PC-3 (cell line): ENCODE measurements around the gene OLFM2.

Experiments
- CTCF ChIP-seq: fragments of 300-600 bp; sonication (generic); conservative IDR thresholded peaks from 2 replicates; pipeline ENCODE4 v1.5.1; 2017; ENCODE audit warnings: antibody characterized with exemption, low read depth, mild to moderate bottlenecking, low read length
- EZH2 ChIP-seq: fragments of 300-600 bp; sonication (generic); IDR thresholded peaks from one replicate; pipeline ENCODE4 v1.6.1; 2017; ENCODE audit warnings: antibody characterized with exemption, mild to moderate bottlenecking, low read length; ENCODE audit not compliant: unreplicated experiment

GRCh38 chr19:9842834-9843625, 93.3 kb downstream of the OLFM2 start:
- TF ChIP-seq CTCF (no peak), EZH2 (no peak)
